Measurements from ENCODE around the gene YWHAE. TPM values are rescaled to one million over a fixed set of nuclear protein-coding genes. Genes with fewer than 3 reads are reported as not detected.

YWHAE gene
- total RNA-seq, 2 experiments from 2014 or later: 116 to 133 TPM

DNA sequence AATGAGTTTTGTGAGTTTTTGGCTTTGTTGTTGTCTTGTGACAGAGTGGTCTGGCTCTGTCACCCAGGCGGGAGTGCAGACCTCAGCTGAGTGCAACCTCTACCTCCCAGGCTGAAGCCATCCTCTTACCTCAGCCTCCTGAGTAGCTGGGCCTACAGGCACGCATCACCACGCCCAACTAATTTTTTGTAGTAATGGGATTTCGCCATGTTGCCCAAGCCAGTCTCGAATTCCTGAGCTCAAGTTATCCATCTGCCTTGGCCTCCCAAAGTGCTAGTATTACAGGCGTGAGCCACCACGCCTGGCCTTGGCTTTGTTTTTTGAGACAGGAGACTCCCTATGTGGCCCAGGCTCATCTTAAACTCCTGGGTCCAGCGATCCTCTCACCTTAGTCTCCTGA lies 40.9 kb upstream of the YWHAE start:
- Histone ChIP-seq H3K4me1 (ENCODE audit: insufficient read depth, low read length) (peaks cover 16% of the 10 kb centered on the region), H3K27ac (ENCODE audit: low read depth in 1 of 2, low read length in 2 of 2) (no peak overlapping the region), H3K4me3 (ENCODE audit: low read length) (no peak overlapping the region), H3K9me3 (ENCODE audit: control insufficient read depth in 1 of 2, insufficient read depth in 1 of 2, low read length in 2 of 2) (no peaks in the 10 kb centered on the region), H3K36me3 (ENCODE audit: insufficient read depth, low read length) (peaks cover 33% of the 10 kb centered on the region), H3K27me3 (ENCODE audit: control insufficient read depth in 1 of 2, insufficient read depth in 2 of 2, low read length in 2 of 2) (no peaks in the 10 kb centered on the region)
- no peaks in the 10 kb centered on the region for H3K27me3 Mint-ChIP-seq
- ATAC-seq (ENCODE audit: poor library complexity) (no peak), DNase-seq (no peak)
- H3K27ac Mint-ChIP-seq: no peak overlapping the region
- TF ChIP-seq, protein P1, sequence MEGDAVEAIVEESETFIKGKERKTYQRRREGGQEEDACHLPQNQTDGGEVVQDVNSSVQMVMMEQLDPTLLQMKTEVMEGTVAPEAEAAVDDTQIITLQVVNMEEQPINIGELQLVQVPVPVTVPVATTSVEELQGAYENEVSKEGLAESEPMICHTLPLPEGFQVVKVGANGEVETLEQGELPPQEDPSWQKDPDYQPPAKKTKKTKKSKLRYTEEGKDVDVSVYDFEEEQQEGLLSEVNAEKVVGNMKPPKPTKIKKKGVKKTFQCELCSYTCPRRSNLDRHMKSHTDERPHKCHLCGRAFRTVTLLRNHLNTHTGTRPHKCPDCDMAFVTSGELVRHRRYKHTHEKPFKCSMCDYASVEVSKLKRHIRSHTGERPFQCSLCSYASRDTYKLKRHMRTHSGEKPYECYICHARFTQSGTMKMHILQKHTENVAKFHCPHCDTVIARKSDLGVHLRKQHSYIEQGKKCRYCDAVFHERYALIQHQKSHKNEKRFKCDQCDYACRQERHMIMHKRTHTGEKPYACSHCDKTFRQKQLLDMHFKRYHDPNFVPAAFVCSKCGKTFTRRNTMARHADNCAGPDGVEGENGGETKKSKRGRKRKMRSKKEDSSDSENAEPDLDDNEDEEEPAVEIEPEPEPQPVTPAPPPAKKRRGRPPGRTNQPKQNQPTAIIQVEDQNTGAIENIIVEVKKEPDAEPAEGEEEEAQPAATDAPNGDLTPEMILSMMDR (IDR thresholded peaks at IDR 0.05): no peak
- no peaks in the 10 kb centered on the region for H3K9me3 Mint-ChIP-seq
- peaks cover 39% of the 10 kb centered on the region for H3K36me3 Mint-ChIP-seq (ENCODE audit: low read depth)
- H3K4me1 Mint-ChIP-seq (ENCODE audit: low read depth): peaks cover 28% of the 10 kb centered on the region
- no peak overlapping the region for H3K4me3 Mint-ChIP-seq
- intact Hi-C loops (cut with DNase I, micrococcal nuclease): no loop called here
- CTCF ChIA-PET: no interaction called here
- POLR2A ChIA-PET: no interaction called here

DNA sequence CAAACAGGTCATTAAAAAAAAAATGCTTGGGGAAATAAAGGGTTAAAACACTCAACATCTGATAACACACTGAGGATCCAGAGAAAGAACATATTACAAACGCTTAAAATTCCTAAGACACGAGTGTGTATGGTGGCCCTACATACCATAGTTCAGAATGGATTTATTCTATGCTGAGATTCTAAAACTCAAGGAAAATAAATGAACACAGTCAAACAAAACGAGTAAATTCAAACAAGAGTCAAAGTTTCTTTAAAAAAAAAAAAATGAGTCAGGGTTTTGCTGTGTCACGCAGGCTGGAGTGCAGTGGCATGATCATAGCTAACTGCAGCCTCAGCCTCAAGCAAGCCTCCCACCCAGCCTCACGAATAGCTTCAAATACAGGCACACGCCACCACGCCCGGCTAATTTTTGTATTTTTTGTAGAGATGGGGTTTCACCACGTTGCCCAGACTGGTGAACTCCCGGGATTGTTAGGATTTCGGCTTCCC lies 38.6 kb upstream of the YWHAE start:
- H3K4me1 ChIP-seq (ENCODE audit: insufficient read depth, low read length): peaks cover 4% of the 10 kb centered on the region
- ATAC-seq (ENCODE audit: poor library complexity): no peak
- H3K36me3 ChIP-seq (ENCODE audit: insufficient read depth, low read length): peaks cover 33% of the 10 kb centered on the region
- peak overlapping the region; percentile 55 for H3K27ac Mint-ChIP-seq
- no peak overlapping the region for H3K27ac ChIP-seq (ENCODE audit: low read depth in 1 of 2, low read length in 2 of 2)
- POLR2A ChIA-PET: interaction anchor here (0.7 to 0.9 kb wide), 2 partner anchors 17 to 24 kb away, joined by 3 to 4 read pairs; partner anchors contain the start of gene CRK
- H3K9me3 ChIP-seq (ENCODE audit: control insufficient read depth in 1 of 2, insufficient read depth in 1 of 2, low read length in 2 of 2): no peaks in the 10 kb centered on the region
- intact Hi-C loops (cut with DNase I, micrococcal nuclease): no loop called here
- no peaks in the 10 kb centered on the region for H3K27me3 ChIP-seq (ENCODE audit: control insufficient read depth in 1 of 2, insufficient read depth in 2 of 2, low read length in 2 of 2)
- peaks cover 27% of the 10 kb centered on the region for H3K4me1 Mint-ChIP-seq (ENCODE audit: low read depth)
- no peak overlapping the region for H3K4me3 Mint-ChIP-seq
- peaks cover 40% of the 10 kb centered on the region for H3K36me3 Mint-ChIP-seq (ENCODE audit: low read depth)
- H3K27me3 Mint-ChIP-seq: no peaks in the 10 kb centered on the region
- TF ChIP-seq, protein P1 (IDR thresholded peaks at IDR 0.05): no peak
- no peak overlapping the region for H3K4me3 ChIP-seq (ENCODE audit: low read length)
- CTCF ChIA-PET: no interaction called here
- DNase-seq: no peak
- H3K9me3 Mint-ChIP-seq: no peaks in the 10 kb centered on the region

DNA sequence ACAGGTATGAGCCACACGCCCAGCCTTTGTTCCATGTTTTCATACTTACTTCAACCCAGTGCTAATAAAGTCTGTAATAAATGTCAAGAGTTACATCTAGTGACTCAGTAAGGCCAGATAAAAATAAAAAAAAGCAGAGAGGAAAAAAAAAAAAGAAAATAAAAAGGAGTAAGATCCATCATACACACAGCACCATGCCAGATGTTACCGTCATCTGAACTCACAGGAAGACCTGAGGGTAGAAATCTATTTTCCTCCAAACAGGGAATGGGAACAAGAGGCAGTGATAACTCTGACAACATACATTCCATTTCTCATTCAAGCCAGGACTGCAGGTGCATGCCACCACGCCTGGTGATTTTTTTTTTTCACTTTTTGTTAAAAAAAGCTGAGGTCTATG lies 35.3 kb upstream of the YWHAE start:
- H3K27me3 ChIP-seq (ENCODE audit: control insufficient read depth in 1 of 2, insufficient read depth in 2 of 2, low read length in 2 of 2): no peaks in the 10 kb centered on the region
- intact Hi-C loops (cut with DNase I, micrococcal nuclease): no loop called here
- H3K4me3 Mint-ChIP-seq: no peak overlapping the region
- no peaks in the 10 kb centered on the region for H3K27me3 Mint-ChIP-seq
- no peak overlapping the region for H3K27ac ChIP-seq (ENCODE audit: low read depth in 1 of 2, low read length in 2 of 2)
- H3K36me3 ChIP-seq (ENCODE audit: insufficient read depth, low read length): peaks cover 45% of the 10 kb centered on the region
- no peaks in the 10 kb centered on the region for H3K4me1 ChIP-seq (ENCODE audit: insufficient read depth, low read length)
- ATAC-seq (ENCODE audit: poor library complexity) (no peak), DNase-seq (no peak)
- H3K9me3 ChIP-seq (ENCODE audit: control insufficient read depth in 1 of 2, insufficient read depth in 1 of 2, low read length in 2 of 2): no peaks in the 10 kb centered on the region
- no peak overlapping the region for H3K27ac Mint-ChIP-seq
- H3K4me1 Mint-ChIP-seq (ENCODE audit: low read depth): peaks cover 42% of the 10 kb centered on the region
- H3K9me3 Mint-ChIP-seq: no peaks in the 10 kb centered on the region
- peaks cover 57% of the 10 kb centered on the region for H3K36me3 Mint-ChIP-seq (ENCODE audit: low read depth)
- ChIA-PET CTCF (interaction anchor here (0.7 kb wide), 2 partner anchors 80 to 274 kb away, joined by 3 read pairs; no protein-coding TSS in a partner anchor), POLR2A (no interaction called here)
- no peak overlapping the region for H3K4me3 ChIP-seq (ENCODE audit: low read length)
- TF ChIP-seq, protein P1 (IDR thresholded peaks at IDR 0.05): no peak

Measured in CD4-positive, alpha-beta T cell (primary cell).